ENCODE results near the gene SERPINA1.

DNA sequence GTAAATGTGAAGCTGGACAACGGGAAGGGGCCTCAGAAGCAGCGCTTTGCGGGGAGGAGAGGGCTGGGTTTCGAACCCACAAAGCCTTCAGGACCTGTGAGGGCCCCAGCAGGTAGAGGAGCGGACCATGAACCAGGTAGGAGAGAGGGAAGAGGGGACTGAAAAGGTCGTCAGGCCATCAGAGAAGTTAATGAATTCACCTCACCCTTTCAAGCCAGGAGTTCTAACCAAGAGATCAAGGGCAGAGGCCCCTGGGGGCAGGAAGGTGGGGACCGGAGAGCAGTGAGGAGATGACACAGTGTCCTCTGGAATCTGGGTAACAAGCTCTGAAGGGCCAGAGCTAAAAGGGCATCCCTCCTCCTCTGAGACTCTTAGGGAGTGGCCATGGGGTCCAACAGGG, 19.4 kb downstream of the SERPINA1 start:
- TF ChIP-seq, protein P1, sequence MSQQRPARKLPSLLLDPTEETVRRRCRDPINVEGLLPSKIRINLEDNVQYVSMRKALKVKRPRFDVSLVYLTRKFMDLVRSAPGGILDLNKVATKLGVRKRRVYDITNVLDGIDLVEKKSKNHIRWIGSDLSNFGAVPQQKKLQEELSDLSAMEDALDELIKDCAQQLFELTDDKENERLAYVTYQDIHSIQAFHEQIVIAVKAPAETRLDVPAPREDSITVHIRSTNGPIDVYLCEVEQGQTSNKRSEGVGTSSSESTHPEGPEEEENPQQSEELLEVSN (IDR thresholded peaks at IDR 0.05; ENCODE audit: borderline replicate concordance, low read depth), result no peak
- TF ChIP-seq RAD21 (conservative IDR thresholded peaks at IDR 0.05 in 1 of 2, IDR thresholded peaks at IDR 0.05 in 1 of 2) (no peak), MAZ (IDR thresholded peaks at IDR 0.05; ENCODE audit: borderline replicate concordance, low read depth, low read length) (no peak), POLR2AphosphoS2 (conservative IDR thresholded peaks at IDR 0.05; ENCODE audit: low read length) (no peak), RCOR1 (IDR thresholded peaks at IDR 0.05; ENCODE audit: low read depth, low read length) (no peak), JUNB (IDR thresholded peaks at IDR 0.05) (no peak), MAFK (IDR thresholded peaks at IDR 0.05; ENCODE audit: partially characterized antibody) (no peak), EP300 (IDR thresholded peaks at IDR 0.05) (no peak), POLR2A (IDR thresholded peaks at IDR 0.05; ENCODE audit: low read length) (no peak), HOXB5 (CRISPR knock-in tag; IDR thresholded peaks at IDR 0.05) (no peak)
- TF ChIP-seq, protein P2, sequence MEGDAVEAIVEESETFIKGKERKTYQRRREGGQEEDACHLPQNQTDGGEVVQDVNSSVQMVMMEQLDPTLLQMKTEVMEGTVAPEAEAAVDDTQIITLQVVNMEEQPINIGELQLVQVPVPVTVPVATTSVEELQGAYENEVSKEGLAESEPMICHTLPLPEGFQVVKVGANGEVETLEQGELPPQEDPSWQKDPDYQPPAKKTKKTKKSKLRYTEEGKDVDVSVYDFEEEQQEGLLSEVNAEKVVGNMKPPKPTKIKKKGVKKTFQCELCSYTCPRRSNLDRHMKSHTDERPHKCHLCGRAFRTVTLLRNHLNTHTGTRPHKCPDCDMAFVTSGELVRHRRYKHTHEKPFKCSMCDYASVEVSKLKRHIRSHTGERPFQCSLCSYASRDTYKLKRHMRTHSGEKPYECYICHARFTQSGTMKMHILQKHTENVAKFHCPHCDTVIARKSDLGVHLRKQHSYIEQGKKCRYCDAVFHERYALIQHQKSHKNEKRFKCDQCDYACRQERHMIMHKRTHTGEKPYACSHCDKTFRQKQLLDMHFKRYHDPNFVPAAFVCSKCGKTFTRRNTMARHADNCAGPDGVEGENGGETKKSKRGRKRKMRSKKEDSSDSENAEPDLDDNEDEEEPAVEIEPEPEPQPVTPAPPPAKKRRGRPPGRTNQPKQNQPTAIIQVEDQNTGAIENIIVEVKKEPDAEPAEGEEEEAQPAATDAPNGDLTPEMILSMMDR (IDR thresholded peaks at IDR 0.05), result no peak
- TF ChIP-seq, protein P3, sequence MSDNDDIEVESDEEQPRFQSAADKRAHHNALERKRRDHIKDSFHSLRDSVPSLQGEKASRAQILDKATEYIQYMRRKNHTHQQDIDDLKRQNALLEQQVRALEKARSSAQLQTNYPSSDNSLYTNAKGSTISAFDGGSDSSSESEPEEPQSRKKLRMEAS (IDR thresholded peaks at IDR 0.05), result no peak

All from A549 (cell line).